H1 (cell line): ENCODE results near the gene AHDC1. TPM values are rescaled to one million over a fixed set of nuclear protein-coding genes. Genes with fewer than 3 reads are reported as not detected.

Source experiments
- ATF2 ChIP-seq: IDR thresholded peaks from 2 replicates; pipeline ENCODE4 v1.6.1; 2012; ENCODE audit warnings: low read length, inconsistent platforms
- GABPA ChIP-seq: IDR thresholded peaks from 2 replicates; pipeline ENCODE4 v1.6.1; 2011; ENCODE audit warnings: mild to moderate bottlenecking, low read length, moderate library complexity, borderline replicate concordance; ENCODE audit not compliant: insufficient read depth
- NRF1 ChIP-seq: IDR thresholded peaks from 2 replicates; pipeline ENCODE4 v1.6.1; 2011; ENCODE audit warnings: mild to moderate bottlenecking, low read depth, low read length, improper control_type of control experiment
- POLR2A ChIP-seq, 2 experiments: IDR thresholded peaks; 1 replicate in 1 of 2; 2 replicates in 1 of 2; pipeline ENCODE4 v1.6.1; 2011; ENCODE audit warnings: low read depth in 2 of 2, low read length in 2 of 2, mild to moderate bottlenecking in 2 of 2; ENCODE audit errors: control extremely low read depth in 1 of 2
- POLR2AphosphoS5 ChIP-seq: IDR thresholded peaks from 2 replicates; pipeline ENCODE4 v1.6.1; 2011; ENCODE audit warnings: low read depth, low read length
- SAP30 ChIP-seq: fragments of 300-600 bp; sonication (generic); IDR thresholded peaks from 2 replicates; pipeline ENCODE4 v1.7.1; 2012; ENCODE audit warnings: low read length, moderate library complexity, mild to moderate bottlenecking, inconsistent platforms; ENCODE audit not compliant: insufficient read depth, insufficient replicate concordance
- polyA plus RNA-seq, 7 experiments: library from polyadenylated mRNA; depleted of rRNA in 3 of 7; stranded (reverse) in 5 of 7; unstranded in 2 of 7; fragments of >200 nt in 5 of 7; fragments of 200-250 nt in 2 of 7; gene quantifications; 1 replicate in 5 of 7; 2 replicates in 1 of 7; 4 replicates in 1 of 7; pipeline versions ENCODE4 v1.2.1 to v1.2.3, GENCODE V29; 2011 to 2013; ENCODE audit warnings: missing spikeins in 2 of 7, mixed read lengths in 2 of 7
- total RNA-seq: library from RNA; stranded (reverse); fragmentation: NEBNext Ultra II Directional; extraction: Animal tissue kit (Norgen Biotek cat#: 25700); gene quantifications from 2 replicates; pipeline ENCODE4 v1.2.1, GENCODE V29; 2021

Gene AHDC1
- total and polyA plus RNA-seq, 2 of the 8 experiments (the other 6 are each of a cell fraction or from before 2014, with no cell fraction given) = 4.4 to 35.1 TPM

- TF ChIP-seq ATF2 (no peak), GABPA (no peak), POLR2AphosphoS5 (no peak), POLR2A (IDR thresholded peaks at IDR 0.05; ENCODE audit: control extremely low read depth in 1 of 2, low read depth in 2 of 2, low read length in 2 of 2) (no peak), SAP30 (no peak), NRF1 (no peak)
These were observed 4.9 kb downstream of the AHDC1 start (continued) for GRCh38 chr1:27598902-27599528.
